Mammary epithelial cell (primary cell): Measurements from ENCODE around the gene TTC3.

Source experiments
- CTCF ChIP-seq, 2 donors: IDR thresholded peaks in 1 of 2; conservative IDR thresholded peaks in 1 of 2; 2 replicates each; pipeline ENCODE4 v1.5.1; 2011 to 2012; ENCODE audit warnings: inconsistent platforms in 2 of 2, low read length in 2 of 2, mild to moderate bottlenecking in 2 of 2, control low read depth in 1 of 2, low read depth in 1 of 2; ENCODE audit not compliant: insufficient read depth in 1 of 2; ENCODE audit errors: extremely low read depth in 1 of 2
- EZH2 ChIP-seq: IDR thresholded peaks from 2 replicates; pipeline ENCODE4 v1.6.1; 2012; ENCODE audit warnings: low read length, inconsistent platforms, borderline replicate concordance

GRCh38 chr21:37032877-37033471 lies 40.1 kb upstream of the TTC3 start:
- TF ChIP-seq CTCF (conservative IDR thresholded peaks at IDR 0.05 in 1 of 2, IDR thresholded peaks at IDR 0.05 in 1 of 2; ENCODE audit: extremely low read depth in 1 of 2, insufficient read depth in 1 of 2, low read depth in 1 of 2, low read length in 2 of 2), result no peak
- no peak for TF ChIP-seq EZH2
